Upper lobe of left lung (tissue), 6 donors: ENCODE results near the gene DYNLT3. TPM values are rescaled to one million over a fixed set of nuclear protein-coding genes. Genes with fewer than 3 reads are reported as not detected.
A peak's percentile ranks its signal among the peaks of the same experiment; 100 is the strongest.

Experiments used
- ATAC-seq, 2 donors: fragments of 200-7000 bp; cut with Tn5 transposase; one replicate each; pipeline ENCODE4 v1.9.1; 2022; ENCODE audit warnings: mild to moderate bottlenecking in 2 of 2, moderate library complexity in 2 of 2; ENCODE audit not compliant: low FRiP score in 2 of 2
- DNase-seq, 2 donors: peaks; one replicate each; pipeline ENCODE4 v3.0.0-alpha.2; 2019 to 2020
- H3K27ac ChIP-seq, 4 donors: fragments of 200-600 bp; sonication (generic); one replicate each; pipeline ENCODE4 v1.5.1; 2016 to 2019
- H3K27me3 ChIP-seq, 4 donors: fragments of 200-600 bp; sonication (generic); one replicate each; pipeline ENCODE4 v1.5.1; 2017 to 2019
- H3K36me3 ChIP-seq, 4 donors: fragments of 200-600 bp; sonication (generic); one replicate each; pipeline ENCODE4 v1.5.1; 2016 to 2019
- H3K4me1 ChIP-seq, 4 donors: fragments of 200-600 bp; sonication (generic); one replicate each; pipeline ENCODE4 v1.5.1; 2018 to 2019
- H3K4me3 ChIP-seq, 4 donors: fragments of 200-600 bp; sonication (generic); one replicate each; pipeline ENCODE4 v1.5.1; 2017 to 2019; ENCODE audit warnings: mild to moderate bottlenecking in 2 of 4, moderate library complexity in 1 of 4
- H3K9me3 ChIP-seq, 4 donors: fragments of 200-600 bp; sonication (generic); one replicate each; pipeline ENCODE4 v1.5.1; 2018 to 2019
- CTCF ChIP-seq, 6 experiments: fragments of 450-650 bp in 4 of 6; fragments of 200-600 bp in 2 of 6; sonication (generic) in 2 of 6; IDR thresholded peaks; one replicate each; pipeline ENCODE4 v1.5.1; 2016 to 2019; ENCODE audit warnings: antibody characterized with exemption in 6 of 6
- EP300 ChIP-seq, 4 donors: sonication (generic); formaldehyde crosslinking; IDR thresholded peaks; one replicate each; pipeline ENCODE4 v1.5.1; 2017; ENCODE audit warnings: antibody characterized with exemption in 4 of 4, control low read depth in 2 of 4
- POLR2A ChIP-seq, 4 donors: fragments of 450-650 bp; IDR thresholded peaks; one replicate each; pipeline ENCODE4 v1.5.1; 2016 to 2017; ENCODE audit warnings: antibody characterized with exemption in 4 of 4, mild to moderate bottlenecking in 2 of 4
- POLR2AphosphoS5 ChIP-seq, 2 donors: sonication (generic); formaldehyde crosslinking; IDR thresholded peaks; one replicate each; pipeline ENCODE4 v1.5.1; 2017; ENCODE audit warnings: antibody characterized with exemption in 2 of 2
- WGBS, 2 donors: methylation state at CpG; one replicate each; pipeline ENCODE4 v1.1.5; 2017 to 2018; 5-methylcytosine and 5-hydroxymethylcytosine counted together
- total RNA-seq, 6 donors: library from RNA; depleted of rRNA in 4 of 6; stranded (reverse); fragments of >200 nt in 4 of 6; gene quantifications; one replicate each; pipeline versions ENCODE4 v1.1.0 to v1.2.1, GENCODE V29; 2016 to 2021
- donor health status: DM: no; HTN: no; CAD: no; lungs with moderate emphysema.
- donor health status: DM: no; HTN: yes; CAD: no; lungs with severe emphysema.

The DYNLT3 gene
- total RNA-seq, result 10 to 100 TPM in 4 of 6 donors, 1 to 10 TPM in 2; 4.1 to 38.2 (median 23.5) TPM

GRCh38 chrX:37846934-37847732, at the start of gene DYNLT3:
DYNLT3 (minus strand) TSS chrX:37847571; CDS start chrX:37847510, 61 bp downstream.
- H3K27ac ChIP-seq, result peak within 1 kb of the TSS; percentile 81 to 93 (median 88)

GRCh38 chrX:37896511-37896890, 49.1 kb upstream of the DYNLT3 start:
- WGBS, 2 donors, result 44 to 64% methylated on average over 1 of the region's 1 CpG
- DNase-seq, result no peak
- no peak overlapping the region for H3K4me3 ChIP-seq
- no peak for ATAC-seq
- no peaks in the 10 kb centered on the region for H3K36me3 ChIP-seq
- no peak overlapping the region for H3K27ac ChIP-seq
- H3K4me1 ChIP-seq, result no peaks in the 10 kb centered on the region
- no peak for TF ChIP-seq POLR2A (IDR thresholded peaks at IDR 0.05)
- TF ChIP-seq POLR2AphosphoS5 (IDR thresholded peaks at IDR 0.05), result no peak
- no peak for TF ChIP-seq EP300 (IDR thresholded peaks at IDR 0.05)
- no peak for TF ChIP-seq CTCF (IDR thresholded peaks at IDR 0.05)
- H3K9me3 ChIP-seq, result no peaks in the 10 kb centered on the region
- no peaks in the 10 kb centered on the region for H3K27me3 ChIP-seq

More at GRCh38 chrX:37846934-37847732, at the start of gene DYNLT3:
- DNase-seq, result peak; percentile 89 to 95
- peak; percentile 97 to 99 for ATAC-seq
- Histone ChIP-seq H3K9me3 (no peaks in the 10 kb centered on the region), H3K27me3 (peaks cover 0 to 5% (median 0%) of the 10 kb centered on the region in 4 donors), H3K36me3 (no peaks in the 10 kb centered on the region), H3K4me1 (no peaks in the 10 kb centered on the region), H3K4me3 (peak within 1 kb of the TSS; percentile 52 to 85 (median 74))
- TF ChIP-seq POLR2A (IDR thresholded peaks at IDR 0.05) (peak in 3 of 4 donors; percentile 67 to 90 (median 85)), CTCF (IDR thresholded peaks at IDR 0.05) (peak in 1 of 6 experiments; percentile 26), POLR2AphosphoS5 (IDR thresholded peaks at IDR 0.05) (peak; percentile 59 to 92), EP300 (IDR thresholded peaks at IDR 0.05) (peak in 1 of 4 donors; percentile 2)
- WGBS, 2 donors, result 0 to 45% methylated on average over 1 to 58 of the region's 67 CpGs

GRCh38 chrX:37895795-37896510, 48.6 kb upstream of the DYNLT3 start:
- Histone ChIP-seq H3K4me1 (no peaks in the 10 kb centered on the region), H3K4me3 (no peak overlapping the region), H3K9me3 (no peaks in the 10 kb centered on the region), H3K36me3 (no peaks in the 10 kb centered on the region), H3K27ac (no peak overlapping the region), H3K27me3 (no peaks in the 10 kb centered on the region)
- no peak for ATAC-seq
- DNase-seq, result no peak
- no peak for TF ChIP-seq EP300 (IDR thresholded peaks at IDR 0.05)
- TF ChIP-seq POLR2A (IDR thresholded peaks at IDR 0.05), result no peak
- no peak for TF ChIP-seq CTCF (IDR thresholded peaks at IDR 0.05)
- no peak for TF ChIP-seq POLR2AphosphoS5 (IDR thresholded peaks at IDR 0.05)

- Histone ChIP-seq H3K9me3 (no peaks in the 10 kb centered on the region), H3K27me3 (no peaks in the 10 kb centered on the region), H3K27ac (no peak overlapping the region), H3K4me3 (no peak overlapping the region), H3K36me3 (no peaks in the 10 kb centered on the region), H3K4me1 (no peaks in the 10 kb centered on the region)
- no peak for ATAC-seq
- 58 to 59% methylated on average over 3 of the region's 3 CpGs for WGBS, 2 donors
- TF ChIP-seq POLR2AphosphoS5 (IDR thresholded peaks at IDR 0.05), result no peak
- no peak for TF ChIP-seq POLR2A (IDR thresholded peaks at IDR 0.05)
- no peak for TF ChIP-seq CTCF (IDR thresholded peaks at IDR 0.05)
- TF ChIP-seq EP300 (IDR thresholded peaks at IDR 0.05), result no peak
- no peak for DNase-seq
Observed at GRCh38 chrX:37894725-37895124, 47.4 kb upstream of the DYNLT3 start.
